Globus pallidus (tissue), 1 donor: ENCODE measurements around the gene HSD17B7.
A peak's percentile ranks its signal among the peaks of the same experiment; 100 is the strongest.

ENCODE experiments used
- DNase-seq: peaks from one replicate; pipeline ENCODE4 v3.0.0-alpha.2; 2015; ENCODE audit warnings: low spot score

Gene HSD17B7

DNA sequence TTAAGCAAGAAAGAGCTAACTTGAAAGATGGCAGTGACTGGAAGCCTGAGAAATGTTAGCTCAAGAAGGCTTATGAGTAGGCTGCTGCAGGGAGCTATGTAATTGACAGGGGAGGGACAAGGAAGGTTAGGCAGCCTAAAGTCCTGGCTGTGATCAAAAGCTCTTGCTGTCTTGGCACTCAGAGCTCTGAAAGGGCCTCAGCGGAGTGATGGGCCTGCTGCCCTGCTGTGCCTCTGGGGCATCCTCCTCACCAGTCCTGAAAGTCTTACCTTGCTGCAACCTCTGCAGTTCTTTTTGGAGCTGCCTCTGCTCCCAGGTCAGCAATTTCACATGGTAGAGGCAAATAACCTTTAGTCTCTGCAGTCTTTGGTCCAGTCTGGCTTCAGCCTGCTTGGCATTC, 68.7 kb downstream of the HSD17B7 start:
- DNase-seq = no peak

DNA sequence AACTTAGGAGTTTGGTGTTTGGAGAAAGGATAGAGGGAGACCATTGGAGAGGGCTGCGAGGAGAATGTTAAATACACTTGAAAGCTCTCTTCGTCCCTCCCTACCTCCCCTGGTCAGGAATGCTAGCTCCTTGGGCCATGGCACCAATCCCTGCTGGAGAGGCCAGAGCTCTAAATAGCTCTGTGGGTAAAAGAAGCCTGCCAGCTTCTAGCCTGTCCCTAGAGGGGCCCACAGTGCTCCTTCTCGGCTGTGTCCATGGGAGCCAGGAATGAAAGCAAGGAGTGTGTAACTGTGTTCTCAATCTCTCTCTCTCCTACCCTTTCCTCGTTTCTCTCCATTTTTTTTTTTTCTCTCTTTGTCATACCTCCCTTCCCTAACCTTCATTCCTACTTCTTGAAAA, 70.6 kb downstream of the HSD17B7 start, which contains the start of gene CCDC190:
Gene CCDC190, minus strand, starts transcription at position 75 of the 400 bp plus-strand sequence. CDS start 1,529 bp downstream, outside the sequence.
- peak; percentile 14 for DNase-seq

DNA sequence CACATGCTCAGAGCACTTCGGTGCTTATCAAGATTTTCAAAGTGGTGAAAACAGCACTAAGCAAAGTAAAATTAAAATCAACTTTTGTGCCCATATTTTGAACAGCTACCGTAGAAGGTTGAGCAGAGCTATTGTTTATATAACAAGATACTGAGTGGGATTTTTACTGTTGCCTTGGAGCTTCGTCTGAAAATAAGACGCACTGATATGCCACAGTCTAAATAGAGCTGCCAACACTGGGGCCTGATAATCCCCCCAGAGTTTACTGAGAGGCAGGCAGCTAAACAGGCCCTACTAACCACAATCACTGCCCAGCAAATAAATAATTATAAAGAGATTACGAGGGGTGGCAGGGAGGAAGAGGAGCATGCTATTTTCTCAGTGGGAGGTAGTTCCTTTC, 71.1 kb downstream of the HSD17B7 start:
- no peak for DNase-seq
